GM12873 (cell line): ENCODE results near the gene ZP1.

Experiments used
- CTCF ChIP-seq: IDR thresholded peaks from 2 replicates; pipeline ENCODE4 v1.5.1; 2012; ENCODE audit warnings: low read depth, mild to moderate bottlenecking, moderate library complexity, low read length, control low read depth; ENCODE audit not compliant: insufficient read depth; ENCODE audit errors: missing control alignments

ZP1 gene

GRCh38 chr11:60891103-60891741 lies 23.9 kb downstream of the ZP1 start:
- TF ChIP-seq CTCF = no peak

GRCh38 chr11:60895687-60896086 lies 28.3 kb downstream of the ZP1 start:
- TF ChIP-seq CTCF = no peak

GRCh38 chr11:60897496-60897895 lies 30.2 kb downstream of the ZP1 start:
- TF ChIP-seq CTCF = no peak

- TF ChIP-seq CTCF = peak; percentile 93
Observed at GRCh38 chr11:60899046-60899936, 31.9 kb downstream of the ZP1 start.

- no peak for TF ChIP-seq CTCF
Observed at GRCh38 chr11:60899977-60900376, 32.6 kb downstream of the ZP1 start.

GRCh38 chr11:60900673-60901404 lies 33.5 kb downstream of the ZP1 start:
- no peak for TF ChIP-seq CTCF

GRCh38 chr11:60902625-60903024 lies 35.3 kb downstream of the ZP1 start:
- no peak for TF ChIP-seq CTCF
